ENCODE measurements around the gene NPRL2. TPM values are rescaled to one million over a fixed set of nuclear protein-coding genes. Genes with fewer than 3 reads are reported as not detected.

NPRL2 gene
- total and polyA plus RNA-seq, 8 donors = 4.5 to 75.0 (median 23.5) TPM

GRCh38 chr3:50334339-50335075, 16.1 kb downstream of the NPRL2 start:
- no peak for DNase-seq
- Histone ChIP-seq H3K9me3 (no peaks in the 10 kb centered on the region), H3K4me3 (no peak overlapping the region), H3K27me3 (no peaks in the 10 kb centered on the region), H3K36me3 (peaks cover 30 to 40% (median 31%) of the 10 kb centered on the region in 4 donors), H3K4me1 (peaks cover 45 to 67% (median 56%) of the 10 kb centered on the region in 4 donors), H3K27ac (peak overlapping the region; percentile 42 to 99 (median 96))
- WGBS, 5 donors = 53 to 60% (median 55%) methylated on average over 5 of the region's 5 CpGs
- TF ChIP-seq POLR2AphosphoS5 (IDR thresholded peaks at IDR 0.05) (no peak), POLR2A (IDR thresholded peaks at IDR 0.05) (no peak), CTCF (IDR thresholded peaks at IDR 0.05) (no peak), EP300 (IDR thresholded peaks at IDR 0.05) (no peak)
- intact Hi-C loops (cut with DNase I; ENCODE audit: low total_unique reads) = no loop called here

GRCh38 chr3:50333744-50334328, 16.7 kb downstream of the NPRL2 start:
- peak in 1 of 2 donors; percentile 79 for DNase-seq
- 53 to 67% (median 61%) methylated on average over 8 to 12 of the region's 12 CpGs for WGBS, 5 donors
- Histone ChIP-seq H3K9me3 (no peaks in the 10 kb centered on the region), H3K27me3 (no peaks in the 10 kb centered on the region), H3K27ac (peak overlapping the region; percentile 42 to 99 (median 96)), H3K36me3 (peaks cover 33 to 44% (median 36%) of the 10 kb centered on the region in 4 donors), H3K4me1 (peaks cover 45 to 67% (median 55%) of the 10 kb centered on the region in 4 donors), H3K4me3 (no peak overlapping the region)
- peak in 2 of 3 donors; percentile 3 to 40 for TF ChIP-seq POLR2AphosphoS5 (IDR thresholded peaks at IDR 0.05)
- TF ChIP-seq EP300 (IDR thresholded peaks at IDR 0.05) = no peak
- TF ChIP-seq CTCF (IDR thresholded peaks at IDR 0.05) = no peak
- no peak for TF ChIP-seq POLR2A (IDR thresholded peaks at IDR 0.05)
- intact Hi-C loops (cut with DNase I; ENCODE audit: low total_unique reads) = no loop called here

- intact Hi-C loops (cut with DNase I; ENCODE audit: low total_unique reads) = no loop called here
- no peak overlapping the region for H3K4me3 ChIP-seq
- no peak for DNase-seq
- no peak overlapping the region for H3K27ac ChIP-seq
- H3K4me1 ChIP-seq = peaks cover 44 to 74% (median 59%) of the 10 kb centered on the region in 4 donors
- H3K27me3 ChIP-seq = no peaks in the 10 kb centered on the region
- no peaks in the 10 kb centered on the region for H3K9me3 ChIP-seq
- 86 to 96% (median 95%) methylated on average over 14 to 19 of the region's 19 CpGs for WGBS, 5 donors
- peaks cover 33 to 46% (median 40%) of the 10 kb centered on the region in 4 donors for H3K36me3 ChIP-seq
- TF ChIP-seq POLR2AphosphoS5 (IDR thresholded peaks at IDR 0.05) (no peak), POLR2A (IDR thresholded peaks at IDR 0.05) (no peak), EP300 (IDR thresholded peaks at IDR 0.05) (no peak), CTCF (IDR thresholded peaks at IDR 0.05) (no peak)
These were observed 19.1 kb downstream of the NPRL2 start for GRCh38 chr3:50331364-50331907.

- Histone ChIP-seq H3K4me1 (peaks cover 33 to 74% (median 53%) of the 10 kb centered on the region in 4 donors), H3K9me3 (no peaks in the 10 kb centered on the region), H3K36me3 (peaks cover 44 to 57% (median 51%) of the 10 kb centered on the region in 4 donors), H3K4me3 (no peak overlapping the region), H3K27ac (no peak overlapping the region), H3K27me3 (no peaks in the 10 kb centered on the region)
- DNase-seq = no peak
- 80 to 98% (median 93%) methylated on average over 5 to 10 of the region's 10 CpGs for WGBS, 5 donors
- TF ChIP-seq POLR2A (IDR thresholded peaks at IDR 0.05) (no peak), CTCF (IDR thresholded peaks at IDR 0.05) (no peak), POLR2AphosphoS5 (IDR thresholded peaks at IDR 0.05) (no peak), EP300 (IDR thresholded peaks at IDR 0.05) (no peak)
- intact Hi-C loops (cut with DNase I; ENCODE audit: low total_unique reads) = no loop called here
These were observed 20.2 kb downstream of the NPRL2 start for GRCh38 chr3:50330330-50330729.
